Suprapubic skin (tissue), 4 donors: ENCODE measurements around the gene AKR1A1.

Source experiments
- CTCF ChIP-seq, 2 donors: fragments of 200-600 bp in 1 of 2; fragments of 450-650 bp in 1 of 2; sonication (generic) in 1 of 2; IDR thresholded peaks; one replicate each; pipeline ENCODE4 v1.5.1; 2016 to 2019; ENCODE audit warnings: antibody characterized with exemption in 2 of 2, mild to moderate bottlenecking in 1 of 2, moderate library complexity in 1 of 2
- EP300 ChIP-seq: sonication (generic); formaldehyde crosslinking; IDR thresholded peaks from one replicate; pipeline ENCODE4 v1.6.1; 2017; ENCODE audit warnings: antibody characterized with exemption
- POLR2A ChIP-seq, 2 donors: fragments of 450-650 bp; IDR thresholded peaks; one replicate each; pipeline ENCODE4 v1.6.1; 2017; ENCODE audit warnings: antibody characterized with exemption in 2 of 2, mild to moderate bottlenecking in 2 of 2, moderate library complexity in 2 of 2
- POLR2AphosphoS5 ChIP-seq, 3 donors: sonication (generic); formaldehyde crosslinking; IDR thresholded peaks; one replicate each; pipeline ENCODE4 v1.6.1; 2017; ENCODE audit warnings: antibody characterized with exemption in 3 of 3

GRCh38 chr1:45570631-45571030, 20.0 kb downstream of the AKR1A1 start:
- TF ChIP-seq POLR2AphosphoS5 (IDR thresholded peaks at IDR 0.05) (no peak), CTCF (IDR thresholded peaks at IDR 0.05) (no peak), EP300 (no peak), POLR2A (IDR thresholded peaks at IDR 0.05) (no peak)
